CD14-positive monocyte (primary cell): ENCODE measurements around the gene TCHHL1. TPM values are rescaled to one million over a fixed set of nuclear protein-coding genes. Genes with fewer than 3 reads are reported as not detected.

Experiments used
- DNase-seq, 3 donors: peaks; one replicate each; pipeline ENCODE4 v3.0.0-alpha.2; 2011 to 2022
- H2AFZ ChIP-seq: 2 replicates; pipeline ENCODE4 v1.6.0; 2012; ENCODE audit warnings: mild to moderate bottlenecking, low read depth, low read length, inconsistent platforms; ENCODE audit not compliant: insufficient read depth, poor library complexity, severe bottlenecking
- H3K27ac ChIP-seq, 2 donors: 1 replicate in 1 of 2; 2 replicates in 1 of 2; pipeline ENCODE4 v1.5.1; 2012 to 2013; ENCODE audit warnings: low read length in 2 of 2, control low read depth in 1 of 2, inconsistent platforms in 1 of 2, low read depth in 1 of 2, mild to moderate bottlenecking in 1 of 2
- H3K27me3 ChIP-seq, 2 donors: one replicate each; pipeline versions ENCODE4 v1.6.0 to v1.6.1; 2011 to 2013; ENCODE audit warnings: low read length in 2 of 2; ENCODE audit not compliant: control insufficient read depth in 2 of 2, insufficient read depth in 2 of 2
- H3K36me3 ChIP-seq, 2 donors: replicated peaks in 1 of 2; 1 replicate in 1 of 2; 2 replicates in 1 of 2; pipeline versions ENCODE4 v1.5.1 to v1.6.1; 2012 to 2013; ENCODE audit warnings: low read length in 2 of 2, control low read depth in 1 of 2, inconsistent platforms in 1 of 2, mild to moderate bottlenecking in 1 of 2; ENCODE audit not compliant: insufficient read depth in 2 of 2, control insufficient read depth in 1 of 2
- H3K4me1 ChIP-seq, 2 donors: 1 replicate in 1 of 2; 2 replicates in 1 of 2; pipeline versions ENCODE4 v1.5.1 to v1.6.1; 2012 to 2013; ENCODE audit warnings: low read length in 2 of 2, control low read depth in 1 of 2, inconsistent platforms in 1 of 2, mild to moderate bottlenecking in 1 of 2, moderate library complexity in 1 of 2; ENCODE audit not compliant: insufficient read depth in 2 of 2, control insufficient read depth in 1 of 2
- H3K4me2 ChIP-seq: replicated peaks from 2 replicates; pipeline ENCODE3; 2012; ENCODE audit warnings: low read length, moderate library complexity, mild to moderate bottlenecking; ENCODE audit not compliant: poor library complexity, severe bottlenecking; ENCODE audit errors: extremely low read depth
- H3K4me3 ChIP-seq, 3 experiments: fragments of 200-600 bp in 1 of 3; sonication (generic) in 1 of 3; replicated peaks in 1 of 3; 1 replicate in 2 of 3; 2 replicates in 1 of 3; pipeline ENCODE4 v1.5.1; 2011 to 2013; ENCODE audit warnings: low read length in 3 of 3, mild to moderate bottlenecking in 3 of 3, control low read depth in 2 of 3, low read depth in 2 of 3, inconsistent platforms in 1 of 3, moderate library complexity in 1 of 3
- H3K79me2 ChIP-seq: 2 replicates; pipeline ENCODE4 v1.6.0; 2012; ENCODE audit warnings: mild to moderate bottlenecking, control low read depth, inconsistent platforms, low read length, moderate library complexity; ENCODE audit not compliant: insufficient read depth
- H3K9ac ChIP-seq: 2 replicates; pipeline ENCODE4 v1.6.0; 2017; ENCODE audit warnings: low read length, mild to moderate bottlenecking; ENCODE audit not compliant: insufficient read depth, poor library complexity, severe bottlenecking
- H3K9me3 ChIP-seq, 2 donors: replicated peaks in 1 of 2; 1 replicate in 1 of 2; 2 replicates in 1 of 2; pipeline versions ENCODE4 v1.5.1 to v1.6.1; 2012 to 2013; ENCODE audit warnings: low read length in 2 of 2, control low read depth in 1 of 2; ENCODE audit not compliant: control insufficient read depth in 1 of 2, insufficient read depth in 1 of 2
- H4K20me1 ChIP-seq: 2 replicates; pipeline ENCODE4 v1.6.0; 2012; ENCODE audit warnings: mild to moderate bottlenecking, low read length, control low read depth, moderate library complexity; ENCODE audit not compliant: insufficient read depth
- H3K27ac Mint-ChIP-seq, 7 donors: one replicate each; pipeline ENCODE4 v1.8.0; 2020; ENCODE audit warnings: mild to moderate bottlenecking in 7 of 7, mixed read lengths in 7 of 7, moderate library complexity in 6 of 7, inconsistent platforms in 2 of 7
- H3K27me3 Mint-ChIP-seq, 3 donors: one replicate each; pipeline ENCODE4 v1.8.0; 2021 to 2022; ENCODE audit warnings: low read depth in 3 of 3, mild to moderate bottlenecking in 3 of 3, mixed read lengths in 3 of 3, moderate library complexity in 3 of 3, inconsistent platforms in 1 of 3
- H3K36me3 Mint-ChIP-seq, 2 donors: one replicate each; pipeline ENCODE4 v1.8.0; 2020; ENCODE audit warnings: mixed read lengths in 2 of 2, inconsistent platforms in 1 of 2, mild to moderate bottlenecking in 1 of 2
- H3K4me1 Mint-ChIP-seq: one replicate; pipeline ENCODE4 v1.8.0; 2020; ENCODE audit warnings: mild to moderate bottlenecking, mixed read lengths
- H3K4me3 Mint-ChIP-seq, 2 donors: one replicate each; pipeline ENCODE4 v1.8.0; 2020; ENCODE audit warnings: mild to moderate bottlenecking in 2 of 2, mixed read lengths in 2 of 2, moderate library complexity in 1 of 2
- H3K9me3 Mint-ChIP-seq, 7 donors: one replicate each; pipeline ENCODE4 v1.8.0; 2020 to 2022; ENCODE audit warnings: mixed read lengths in 7 of 7, mild to moderate bottlenecking in 6 of 7, moderate library complexity in 6 of 7, inconsistent platforms in 2 of 7
- WGBS: methylation state at CpG from one replicate; pipeline ENCODE4 v1.1.5; 2013; ENCODE audit warnings: missing lambda C conversion rate; ENCODE audit not compliant: insufficient coverage; 5-methylcytosine and 5-hydroxymethylcytosine counted together
- intact Hi-C, 2 donors: fragments of 100-400 bp; cut with micrococcal nuclease; formaldehyde crosslinking; loops; one replicate each; pipeline versions ENCODE4 v1.15.0 to v1.15.1; 2023
- polyA plus RNA-seq, 3 donors: library from polyadenylated mRNA; depleted of rRNA in 1 of 3; unstranded in 2 of 3; stranded (reverse) in 1 of 3; fragments of 300-500 nt in 2 of 3; fragments of >200 nt in 1 of 3; fragmentation: Illumina TruSeq in 2 of 3; gene quantifications; 1 replicate in 2 of 3; 2 replicates in 1 of 3; pipeline ENCODE4 v1.2.3, GENCODE V29; 2012 to 2021
- TF ChIP-seq, protein P1 (sequence below): fragments of 200-600 bp; IDR thresholded peaks from one replicate; pipeline ENCODE4 v1.8.0; 2022; ENCODE audit warnings: antibody characterized with exemption, mild to moderate bottlenecking

The TCHHL1 gene
- polyA plus RNA-seq, 3 donors: not detected

DNA sequence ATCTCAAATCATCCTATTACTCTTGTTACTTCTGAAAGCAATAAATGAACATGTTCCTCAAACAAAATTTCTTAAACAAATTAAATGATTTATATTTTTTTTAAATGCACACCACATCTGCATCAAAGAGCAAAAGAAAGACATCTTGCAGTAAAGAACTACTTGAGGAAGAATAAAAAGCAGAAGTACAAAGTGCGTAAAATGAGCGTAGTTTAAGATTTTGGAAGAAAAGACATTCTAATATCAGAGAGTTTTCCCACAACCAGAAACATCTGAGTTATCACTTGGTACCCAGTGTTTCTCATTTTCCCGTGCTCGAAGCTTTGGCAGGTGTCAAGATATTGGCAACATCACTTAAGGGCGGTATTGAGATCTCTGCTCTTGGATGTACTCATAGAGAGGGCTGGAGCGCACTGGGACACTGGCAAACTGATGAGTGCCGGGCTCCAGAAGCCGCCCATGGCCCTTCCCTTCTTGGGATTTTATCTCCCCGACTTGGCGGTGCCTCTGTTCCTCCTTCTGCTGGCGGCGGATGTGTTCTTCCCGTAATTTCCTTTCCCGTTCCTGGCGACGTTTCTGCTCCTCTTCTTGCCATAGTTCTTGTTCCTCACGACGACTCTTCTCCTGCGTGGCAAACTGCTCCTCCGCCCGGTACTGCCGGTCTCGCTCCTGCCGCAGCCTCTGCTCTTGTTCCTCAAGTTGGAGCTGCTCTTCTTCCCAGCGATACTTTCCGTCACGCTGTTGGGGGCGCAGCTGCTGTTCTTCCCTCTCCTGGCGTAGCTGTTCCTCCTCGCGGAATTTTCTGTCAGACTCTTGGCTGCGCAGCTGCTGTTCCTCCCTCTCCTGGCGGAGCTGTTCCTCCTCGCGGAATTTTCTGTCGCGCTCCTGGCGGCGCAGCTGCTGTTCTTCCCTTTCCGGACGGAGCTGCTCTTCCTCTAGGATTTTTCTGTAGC, 18.4 kb upstream of the TCHHL1 start:
- H3K9ac ChIP-seq: no peak overlapping the region
- no peaks in the 10 kb centered on the region for H3K36me3 Mint-ChIP-seq
- no peak overlapping the region for H3K4me3 Mint-ChIP-seq
- H3K9me3 Mint-ChIP-seq: peaks cover 0 to 5% (median 0%) of the 10 kb centered on the region in 7 donors
- H3K4me1 Mint-ChIP-seq: no peaks in the 10 kb centered on the region
- peaks cover 18 to 32% (median 22%) of the 10 kb centered on the region in 3 donors for H3K27me3 Mint-ChIP-seq
- intact Hi-C loops: loop anchor here in 1 of 2 donors (5.0 kb wide), 1 partner anchor 55 kb away; no protein-coding TSS in a partner anchor
- H3K27ac ChIP-seq: no peak overlapping the region
- peak in 1 of 3 donors; percentile 17 for DNase-seq
- H2AFZ ChIP-seq: peak overlapping the region; percentile 57
- no peaks in the 10 kb centered on the region for H4K20me1 ChIP-seq
- peak overlapping the region; percentile 97 for H3K4me2 ChIP-seq
- 15% methylated on average over 39 of the region's 41 CpGs for WGBS
- H3K27ac Mint-ChIP-seq: peak overlapping the region in 2 of 7 donors; percentile 36 to 60
- H3K36me3 ChIP-seq: no peaks in the 10 kb centered on the region
- peaks cover 24 to 50% of the 10 kb centered on the region in 2 donors for H3K9me3 ChIP-seq
- no peaks in the 10 kb centered on the region for H3K79me2 ChIP-seq
- peak overlapping the region in 2 of 3 experiments; percentile 29 to 82 for H3K4me3 ChIP-seq
- peaks cover 59 to 98% of the 10 kb centered on the region in 2 donors for H3K27me3 ChIP-seq
- peaks cover 53% of the 10 kb centered on the region in 2 donors for H3K4me1 ChIP-seq
- TF ChIP-seq, protein P1, sequence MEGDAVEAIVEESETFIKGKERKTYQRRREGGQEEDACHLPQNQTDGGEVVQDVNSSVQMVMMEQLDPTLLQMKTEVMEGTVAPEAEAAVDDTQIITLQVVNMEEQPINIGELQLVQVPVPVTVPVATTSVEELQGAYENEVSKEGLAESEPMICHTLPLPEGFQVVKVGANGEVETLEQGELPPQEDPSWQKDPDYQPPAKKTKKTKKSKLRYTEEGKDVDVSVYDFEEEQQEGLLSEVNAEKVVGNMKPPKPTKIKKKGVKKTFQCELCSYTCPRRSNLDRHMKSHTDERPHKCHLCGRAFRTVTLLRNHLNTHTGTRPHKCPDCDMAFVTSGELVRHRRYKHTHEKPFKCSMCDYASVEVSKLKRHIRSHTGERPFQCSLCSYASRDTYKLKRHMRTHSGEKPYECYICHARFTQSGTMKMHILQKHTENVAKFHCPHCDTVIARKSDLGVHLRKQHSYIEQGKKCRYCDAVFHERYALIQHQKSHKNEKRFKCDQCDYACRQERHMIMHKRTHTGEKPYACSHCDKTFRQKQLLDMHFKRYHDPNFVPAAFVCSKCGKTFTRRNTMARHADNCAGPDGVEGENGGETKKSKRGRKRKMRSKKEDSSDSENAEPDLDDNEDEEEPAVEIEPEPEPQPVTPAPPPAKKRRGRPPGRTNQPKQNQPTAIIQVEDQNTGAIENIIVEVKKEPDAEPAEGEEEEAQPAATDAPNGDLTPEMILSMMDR: no peak

- Histone ChIP-seq H3K4me3 (no peak overlapping the region), H3K27me3 (peaks cover 65 to 86% of the 10 kb centered on the region in 2 donors), H3K36me3 (no peaks in the 10 kb centered on the region), H4K20me1 (no peaks in the 10 kb centered on the region), H2AFZ (no peak overlapping the region), H3K9ac (no peak overlapping the region), H3K79me2 (no peaks in the 10 kb centered on the region), H3K27ac (no peak overlapping the region), H3K9me3 (peaks cover 24 to 44% of the 10 kb centered on the region in 2 donors), H3K4me1 (peaks cover 28 to 29% of the 10 kb centered on the region in 2 donors), H3K4me2 (no peak overlapping the region)
- WGBS: no CpG with 5 or more reads among the region's 2 CpGs
- H3K27me3 Mint-ChIP-seq: peaks cover 30 to 50% (median 37%) of the 10 kb centered on the region in 3 donors
- intact Hi-C loops: loop anchor here in 1 of 2 donors (5.0 kb wide), 1 partner anchor 57 kb away; no protein-coding TSS in a partner anchor
- TF ChIP-seq, protein P1: no peak
- peak overlapping the region in 1 of 2 donors; percentile 65 for H3K4me3 Mint-ChIP-seq
- H3K27ac Mint-ChIP-seq: no peak overlapping the region
- H3K9me3 Mint-ChIP-seq: peaks cover 0 to 8% (median 2%) of the 10 kb centered on the region in 7 donors
- no peak for DNase-seq
- H3K36me3 Mint-ChIP-seq: no peaks in the 10 kb centered on the region
- no peaks in the 10 kb centered on the region for H3K4me1 Mint-ChIP-seq
Measured at GRCh38 chr1:152104854-152105253, 16.0 kb upstream of the TCHHL1 start.
